ENCODE results near the gene FYN. TPM values are rescaled to one million over a fixed set of nuclear protein-coding genes. Genes with fewer than 3 reads are reported as not detected.
A peak's percentile ranks its signal among the peaks of the same experiment; 100 is the strongest.

Gene FYN
- total RNA-seq, 2 donors from 2014 or later, result 25.7 to 83.1 TPM

DNA sequence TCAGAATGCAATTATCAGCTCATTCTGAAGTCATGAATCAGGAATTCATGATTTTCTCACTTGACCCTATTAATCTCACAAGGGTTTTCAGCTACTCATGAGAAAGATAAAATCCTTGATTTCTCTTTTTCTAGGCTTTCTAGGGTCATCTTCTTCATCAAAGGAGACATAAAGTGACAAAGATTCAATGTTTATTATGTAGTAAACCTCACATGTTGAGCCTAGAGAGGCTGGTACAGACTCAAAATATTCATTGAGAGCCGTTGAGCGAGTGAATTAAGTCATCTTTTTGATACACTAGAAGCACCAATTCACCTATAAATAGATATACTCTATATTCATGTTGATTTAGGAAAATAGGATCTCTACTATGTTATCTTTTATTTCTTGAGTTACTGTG, 162.8 kb downstream of the FYN start:
- Histone ChIP-seq H3K27me3 (no peaks in the 10 kb centered on the region), H3K27ac (no peak overlapping the region), H3K4me3 (no peak overlapping the region), H3K36me3 (replicated peaks in 1 of 2; ENCODE audit: insufficient read depth in 1 of 2, low read depth in 2 of 2) (no peaks in the 10 kb centered on the region), H3K4me1 (peaks cover 10% of the 10 kb centered on the region), H3K9me3 (no peaks in the 10 kb centered on the region)
- ATAC-seq (no peak), DNase-seq (no peak)
- WGBS, 2 donors, result 61 to 66% methylated on average over 2 of the region's 2 CpGs
- TF ChIP-seq POLR2A (IDR thresholded peaks at IDR 0.05), result no peak
- TF ChIP-seq, protein P1, sequence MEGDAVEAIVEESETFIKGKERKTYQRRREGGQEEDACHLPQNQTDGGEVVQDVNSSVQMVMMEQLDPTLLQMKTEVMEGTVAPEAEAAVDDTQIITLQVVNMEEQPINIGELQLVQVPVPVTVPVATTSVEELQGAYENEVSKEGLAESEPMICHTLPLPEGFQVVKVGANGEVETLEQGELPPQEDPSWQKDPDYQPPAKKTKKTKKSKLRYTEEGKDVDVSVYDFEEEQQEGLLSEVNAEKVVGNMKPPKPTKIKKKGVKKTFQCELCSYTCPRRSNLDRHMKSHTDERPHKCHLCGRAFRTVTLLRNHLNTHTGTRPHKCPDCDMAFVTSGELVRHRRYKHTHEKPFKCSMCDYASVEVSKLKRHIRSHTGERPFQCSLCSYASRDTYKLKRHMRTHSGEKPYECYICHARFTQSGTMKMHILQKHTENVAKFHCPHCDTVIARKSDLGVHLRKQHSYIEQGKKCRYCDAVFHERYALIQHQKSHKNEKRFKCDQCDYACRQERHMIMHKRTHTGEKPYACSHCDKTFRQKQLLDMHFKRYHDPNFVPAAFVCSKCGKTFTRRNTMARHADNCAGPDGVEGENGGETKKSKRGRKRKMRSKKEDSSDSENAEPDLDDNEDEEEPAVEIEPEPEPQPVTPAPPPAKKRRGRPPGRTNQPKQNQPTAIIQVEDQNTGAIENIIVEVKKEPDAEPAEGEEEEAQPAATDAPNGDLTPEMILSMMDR (IDR thresholded peaks at IDR 0.05), result no peak
- intact Hi-C loops (cut with DNase I), result loop anchor here (5.0 to 10.0 kb wide), 2 partner anchors 164 to 282 kb away; partner anchors contain the start of gene FYN

DNA sequence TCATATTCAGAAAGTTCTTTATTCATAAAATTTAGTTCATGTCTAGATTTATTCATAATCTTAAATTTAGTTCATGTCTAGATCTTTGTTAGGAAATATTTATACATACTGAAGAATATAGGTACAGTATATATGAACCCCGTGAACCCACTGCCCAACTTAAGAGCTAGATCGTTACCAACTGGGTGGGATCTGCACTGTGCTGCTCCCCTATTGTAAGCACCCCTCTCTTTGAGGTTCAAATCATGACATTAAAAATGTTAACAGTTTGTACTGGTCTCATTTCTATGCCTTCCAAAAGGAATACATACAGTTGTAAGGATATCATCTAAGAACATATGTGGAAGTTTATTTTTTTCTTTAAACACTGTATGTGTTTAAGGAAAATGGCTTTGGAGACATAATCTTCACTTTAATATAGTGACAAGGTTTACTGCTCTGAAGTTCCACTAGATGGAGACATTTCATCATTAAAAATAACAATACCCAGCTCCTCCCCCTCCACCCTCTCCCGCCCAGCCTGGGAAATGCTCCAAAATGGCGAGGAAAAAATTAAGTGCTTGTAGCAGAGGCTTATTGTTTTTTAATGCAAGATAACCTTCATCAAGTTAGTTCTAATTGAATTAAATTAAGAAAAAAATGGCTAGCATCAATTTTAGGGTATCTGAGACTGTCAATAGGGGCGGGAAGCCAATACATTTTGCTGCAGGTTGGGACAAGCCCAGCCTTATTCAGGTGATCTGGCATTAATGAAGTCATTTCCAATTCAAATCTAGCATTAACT, 163.4 kb downstream of the FYN start:
- no peaks in the 10 kb centered on the region for H3K9me3 ChIP-seq
- H3K27ac ChIP-seq, result no peak overlapping the region
- no peaks in the 10 kb centered on the region for H3K36me3 ChIP-seq (replicated peaks in 1 of 2; ENCODE audit: insufficient read depth in 1 of 2, low read depth in 2 of 2)
- TF ChIP-seq POLR2A (IDR thresholded peaks at IDR 0.05), result no peak
- TF ChIP-seq, protein P1 (IDR thresholded peaks at IDR 0.05), result peak; percentile 54 to 94 (median 90)
- no peaks in the 10 kb centered on the region for H3K27me3 ChIP-seq
- ATAC-seq, result peak; percentile 96
- intact Hi-C loops (cut with DNase I), result loop anchor here (5.0 to 10.0 kb wide), 3 partner anchors 165 to 447 kb away; partner anchors contain the start of gene FYN
- WGBS, 2 donors, result 10 to 12% methylated on average over 5 of the region's 5 CpGs
- DNase-seq, result peak; percentile 70 to 71 (median 70)
- H3K4me3 ChIP-seq, result no peak overlapping the region
- peaks cover 10% of the 10 kb centered on the region for H3K4me1 ChIP-seq

DNA sequence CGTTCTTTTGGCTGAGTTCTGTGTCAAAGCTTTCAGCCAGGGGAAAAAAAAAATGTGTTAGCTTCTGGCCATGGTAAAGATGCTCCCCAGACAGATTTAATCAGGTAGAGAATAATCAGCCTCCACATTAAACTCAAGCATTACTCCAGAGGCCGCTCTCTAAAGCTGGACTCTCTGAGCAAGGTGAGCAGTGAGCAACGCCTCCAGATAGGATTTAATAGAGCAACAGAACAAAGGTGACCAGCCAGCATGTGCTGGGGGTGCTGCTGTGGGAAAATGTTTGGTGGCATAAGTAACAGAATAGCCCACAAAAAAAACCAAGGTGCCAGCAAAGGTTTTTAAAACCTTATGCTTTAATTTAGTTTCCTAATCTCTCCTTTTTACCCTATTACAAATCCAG, 164.1 kb downstream of the FYN start:
- 31 to 43% methylated on average over 3 of the region's 3 CpGs for WGBS, 2 donors
- H3K9me3 ChIP-seq, result no peaks in the 10 kb centered on the region
- H3K27me3 ChIP-seq, result no peaks in the 10 kb centered on the region
- H3K36me3 ChIP-seq (replicated peaks in 1 of 2; ENCODE audit: insufficient read depth in 1 of 2, low read depth in 2 of 2), result no peaks in the 10 kb centered on the region
- intact Hi-C loops (cut with DNase I), result loop anchor here (5.0 kb wide), 1 partner anchor 448 kb away; no protein-coding TSS in a partner anchor
- no peak for TF ChIP-seq POLR2A (IDR thresholded peaks at IDR 0.05)
- TF ChIP-seq, protein P1 (IDR thresholded peaks at IDR 0.05), result no peak
- no peak overlapping the region for H3K27ac ChIP-seq
- peaks cover 10% of the 10 kb centered on the region for H3K4me1 ChIP-seq
- ATAC-seq (no peak), DNase-seq (no peak)
- no peak overlapping the region for H3K4me3 ChIP-seq

DNA sequence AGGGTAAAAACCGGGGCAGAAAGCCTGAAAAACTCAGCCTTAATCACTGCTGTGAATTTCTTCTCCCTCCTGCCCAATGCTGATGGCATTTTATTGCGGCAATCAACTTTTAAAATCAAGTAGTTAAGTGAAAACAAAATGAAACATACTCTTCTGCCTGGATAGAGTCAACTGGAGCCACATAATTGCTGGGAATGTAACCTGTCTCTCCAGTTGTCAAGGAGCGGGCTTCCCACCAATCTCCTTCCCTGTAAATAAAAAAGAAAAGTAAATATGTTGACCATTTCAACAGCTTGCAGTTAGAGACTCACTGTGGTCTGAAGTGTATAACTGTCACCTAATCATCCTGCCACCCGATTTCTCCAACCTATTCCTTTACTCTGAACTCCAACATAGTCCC, 165.5 kb downstream of the FYN start:
- H3K9me3 ChIP-seq, result no peaks in the 10 kb centered on the region
- no peak for ATAC-seq
- H3K36me3 ChIP-seq (replicated peaks in 1 of 2; ENCODE audit: insufficient read depth in 1 of 2, low read depth in 2 of 2), result no peaks in the 10 kb centered on the region
- TF ChIP-seq, protein P1 (IDR thresholded peaks at IDR 0.05), result no peak
- TF ChIP-seq POLR2A (IDR thresholded peaks at IDR 0.05), result no peak
- WGBS, 2 donors, result 40 to 56% methylated on average over 4 of the region's 4 CpGs
- H3K4me1 ChIP-seq, result peaks cover 10% of the 10 kb centered on the region
- H3K27ac ChIP-seq, result no peak overlapping the region
- DNase-seq, result no peak
- intact Hi-C loops (cut with DNase I), result loop anchor here (5.0 kb wide), 1 partner anchor 450 kb away; no protein-coding TSS in a partner anchor
- no peak overlapping the region for H3K4me3 ChIP-seq
- no peaks in the 10 kb centered on the region for H3K27me3 ChIP-seq
